ENCODE results near the gene PLEKHJ1. TPM values are rescaled to one million over a fixed set of nuclear protein-coding genes. Genes with fewer than 3 reads are reported as not detected.

Gene PLEKHJ1
- polyA plus RNA-seq, 1 donor from 2014 or later = 219 TPM

DNA sequence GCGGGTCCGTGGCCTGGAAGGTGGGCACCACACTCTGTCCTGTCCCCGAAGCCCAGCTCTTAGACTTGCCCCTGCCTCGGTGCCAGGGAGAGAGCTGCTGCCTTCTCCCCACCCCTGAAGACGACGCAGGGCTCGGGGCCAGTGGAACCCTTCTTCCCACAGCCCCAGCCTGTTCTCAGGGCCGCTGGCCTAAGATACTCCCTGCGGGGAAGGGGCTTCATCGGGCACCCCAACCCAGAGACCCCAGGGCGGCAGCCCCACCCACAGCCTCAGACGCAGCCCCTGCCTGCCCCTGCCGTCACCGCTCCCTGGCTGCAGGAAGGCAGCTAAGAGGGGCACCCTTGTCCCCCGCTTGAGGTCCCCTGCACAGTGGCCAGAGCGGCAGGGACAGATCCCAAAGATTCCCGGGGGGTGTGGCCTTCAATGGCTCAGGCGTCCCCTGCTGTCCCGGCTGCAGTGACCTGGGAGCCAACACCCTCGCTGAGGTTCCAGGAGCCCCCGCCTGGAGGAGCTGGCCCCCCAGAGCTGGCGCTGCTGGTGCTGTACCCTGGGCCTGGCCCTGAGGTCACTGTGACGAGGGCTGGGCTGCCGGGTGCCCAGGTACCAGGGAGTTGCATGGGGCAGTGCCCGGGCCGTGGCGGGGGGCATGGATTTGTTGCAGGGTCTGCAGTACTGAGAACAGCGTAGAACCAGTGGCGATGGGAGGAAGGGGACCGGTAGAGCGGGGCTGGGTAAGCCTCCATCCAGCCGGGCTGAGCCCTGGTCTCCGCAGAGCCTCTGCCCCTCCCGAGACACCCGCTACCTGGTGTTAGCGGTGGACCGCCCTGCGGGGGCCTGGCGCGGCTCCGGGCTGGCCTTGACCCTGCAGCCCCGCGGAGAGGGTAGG is 14.0 kb upstream of the PLEKHJ1 start:
- Histone ChIP-seq H3K9me2 (ENCODE audit: insufficient read depth, low read length) (no peaks in the 10 kb centered on the region), H3K9ac (ENCODE audit: low read length) (no peak overlapping the region), H3K9me3 (ENCODE audit: low read length) (no peaks in the 10 kb centered on the region), H4K20me1 (ENCODE audit: insufficient read depth) (no peaks in the 10 kb centered on the region), H3F3A (ENCODE audit: insufficient read depth, low read length, poor library complexity, severe bottlenecking) (no peaks in the 10 kb centered on the region), H3K4me3 (ENCODE audit: low read length) (no peak overlapping the region), H3K36me3 (ENCODE audit: insufficient read depth, low read length) (no peaks in the 10 kb centered on the region), H3K79me2 (replicated peaks; ENCODE audit: insufficient read depth, low read length) (no peaks in the 10 kb centered on the region), H3K27ac (ENCODE audit: low read length) (no peak overlapping the region), H3K4me2 (ENCODE audit: low read length) (no peak overlapping the region), H2AFZ (ENCODE audit: low read depth, low read length) (no peak overlapping the region), H3K27me3 (ENCODE audit: insufficient read depth, low read depth, low read length) (peaks cover 14% of the 10 kb centered on the region)
- TF ChIP-seq SMC3 (conservative IDR thresholded peaks at IDR 0.05; ENCODE audit: poor library complexity) (no peak), EZH2 (IDR thresholded peaks at IDR 0.05; ENCODE audit: borderline replicate concordance, insufficient read depth, low read length, poor library complexity, severe bottlenecking) (no peak), MXI1 (conservative IDR thresholded peaks at IDR 0.05; ENCODE audit: poor library complexity, severe bottlenecking) (no peak), REST (IDR thresholded peaks at IDR 0.05; ENCODE audit: borderline replicate concordance) (no peak), EP300 (conservative IDR thresholded peaks at IDR 0.05; ENCODE audit: poor library complexity, severe bottlenecking) (no peak), RAD21 (conservative IDR thresholded peaks at IDR 0.05) (no peak), POLR2AphosphoS5 (IDR thresholded peaks at IDR 0.05) (no peak), TAF1 (IDR thresholded peaks at IDR 0.05; ENCODE audit: low read depth) (no peak)
- TF ChIP-seq, protein P1, sequence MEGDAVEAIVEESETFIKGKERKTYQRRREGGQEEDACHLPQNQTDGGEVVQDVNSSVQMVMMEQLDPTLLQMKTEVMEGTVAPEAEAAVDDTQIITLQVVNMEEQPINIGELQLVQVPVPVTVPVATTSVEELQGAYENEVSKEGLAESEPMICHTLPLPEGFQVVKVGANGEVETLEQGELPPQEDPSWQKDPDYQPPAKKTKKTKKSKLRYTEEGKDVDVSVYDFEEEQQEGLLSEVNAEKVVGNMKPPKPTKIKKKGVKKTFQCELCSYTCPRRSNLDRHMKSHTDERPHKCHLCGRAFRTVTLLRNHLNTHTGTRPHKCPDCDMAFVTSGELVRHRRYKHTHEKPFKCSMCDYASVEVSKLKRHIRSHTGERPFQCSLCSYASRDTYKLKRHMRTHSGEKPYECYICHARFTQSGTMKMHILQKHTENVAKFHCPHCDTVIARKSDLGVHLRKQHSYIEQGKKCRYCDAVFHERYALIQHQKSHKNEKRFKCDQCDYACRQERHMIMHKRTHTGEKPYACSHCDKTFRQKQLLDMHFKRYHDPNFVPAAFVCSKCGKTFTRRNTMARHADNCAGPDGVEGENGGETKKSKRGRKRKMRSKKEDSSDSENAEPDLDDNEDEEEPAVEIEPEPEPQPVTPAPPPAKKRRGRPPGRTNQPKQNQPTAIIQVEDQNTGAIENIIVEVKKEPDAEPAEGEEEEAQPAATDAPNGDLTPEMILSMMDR (IDR thresholded peaks at IDR 0.05; ENCODE audit: poor library complexity, severe bottlenecking) = no peak

DNA sequence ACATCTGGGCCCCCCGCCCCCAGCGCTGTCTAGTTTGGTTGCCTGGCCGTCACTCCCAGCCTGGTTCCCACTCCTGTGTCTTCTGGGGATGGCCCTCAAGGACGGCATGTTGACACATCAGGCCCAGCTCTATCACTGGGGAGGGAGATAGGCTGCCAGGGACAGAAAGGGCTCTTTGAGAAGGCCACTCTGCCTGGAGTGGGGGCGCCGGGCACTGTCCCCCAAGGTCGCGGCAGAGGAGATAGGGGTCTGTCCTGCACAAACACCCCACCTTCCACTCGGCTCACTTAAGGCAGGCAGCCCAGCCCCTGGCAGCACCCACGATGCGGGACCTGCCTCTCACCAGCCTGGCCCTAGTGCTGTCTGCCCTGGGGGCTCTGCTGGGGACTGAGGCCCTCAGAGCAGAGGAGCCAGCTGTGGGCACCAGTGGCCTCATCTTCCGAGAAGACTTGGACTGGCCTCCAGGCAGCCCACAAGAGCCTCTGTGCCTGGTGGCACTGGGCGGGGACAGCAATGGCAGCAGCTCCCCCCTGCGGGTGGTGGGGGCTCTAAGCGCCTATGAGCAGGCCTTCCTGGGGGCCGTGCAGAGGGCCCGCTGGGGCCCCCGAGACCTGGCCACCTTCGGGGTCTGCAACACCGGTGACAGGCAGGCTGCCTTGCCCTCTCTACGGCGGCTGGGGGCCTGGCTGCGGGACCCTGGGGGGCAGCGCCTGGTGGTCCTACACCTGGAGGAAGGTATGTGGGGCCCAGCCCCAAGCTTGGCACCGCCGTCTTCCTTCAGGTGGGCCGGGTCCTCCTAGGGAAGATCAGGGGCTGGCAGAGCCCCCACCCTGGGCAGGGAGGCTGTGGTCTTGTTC is 13.1 kb upstream of the PLEKHJ1 start, which contains the start of gene AMH:
TSS of gene AMH (plus strand) at position 314 of the 857 bp plus-strand sequence. CDS start at position 324, 10 bp downstream.
- TF ChIP-seq TAF1 (IDR thresholded peaks at IDR 0.05; ENCODE audit: low read depth) (no peak), MXI1 (conservative IDR thresholded peaks at IDR 0.05; ENCODE audit: poor library complexity, severe bottlenecking) (no peak), REST (IDR thresholded peaks at IDR 0.05; ENCODE audit: borderline replicate concordance) (no peak), EP300 (conservative IDR thresholded peaks at IDR 0.05; ENCODE audit: poor library complexity, severe bottlenecking) (no peak), EZH2 (IDR thresholded peaks at IDR 0.05; ENCODE audit: borderline replicate concordance, insufficient read depth, low read length, poor library complexity, severe bottlenecking) (no peak), POLR2AphosphoS5 (IDR thresholded peaks at IDR 0.05) (no peak), SMC3 (conservative IDR thresholded peaks at IDR 0.05; ENCODE audit: poor library complexity) (no peak), RAD21 (conservative IDR thresholded peaks at IDR 0.05) (no peak)
- TF ChIP-seq, protein P1 (IDR thresholded peaks at IDR 0.05; ENCODE audit: poor library complexity, severe bottlenecking) = no peak
- Histone ChIP-seq H3F3A (ENCODE audit: insufficient read depth, low read length, poor library complexity, severe bottlenecking) (no peaks in the 10 kb centered on the region), H3K9ac (ENCODE audit: low read length) (no peak within 1 kb of the TSS), H3K79me2 (replicated peaks; ENCODE audit: insufficient read depth, low read length) (no peaks in the 10 kb centered on the region), H2AFZ (ENCODE audit: low read depth, low read length) (no peak within 1 kb of the TSS), H4K20me1 (ENCODE audit: insufficient read depth) (no peaks in the 10 kb centered on the region), H3K4me2 (ENCODE audit: low read length) (no peak within 1 kb of the TSS), H3K27me3 (ENCODE audit: insufficient read depth, low read depth, low read length) (peaks cover 14% of the 10 kb centered on the region), H3K9me3 (ENCODE audit: low read length) (no peaks in the 10 kb centered on the region), H3K27ac (ENCODE audit: low read length) (no peak within 1 kb of the TSS), H3K9me2 (ENCODE audit: insufficient read depth, low read length) (no peaks in the 10 kb centered on the region), H3K4me3 (ENCODE audit: low read length) (no peak within 1 kb of the TSS), H3K36me3 (ENCODE audit: insufficient read depth, low read length) (no peaks in the 10 kb centered on the region)

Data from neural cell (in vitro differentiated cells).